ENCODE measurements around the gene TCP1.
"Not testable (repeated sequence)": the region's sequence is repeated elsewhere in the genome, so short reads cannot be mapped to it uniquely, and the experiment has no call there.

The TCP1 gene

GRCh38 chr6:159816775-159817174 lies 27.4 kb upstream of the TCP1 start:
- not testable (repeated sequence) for DNase-seq

- DNase-seq = no peak
Measured at GRCh38 chr6:159815410-159815809, 26.0 kb upstream of the TCP1 start.

- DNase-seq = no peak
Measured at GRCh38 chr6:159813781-159814180, 24.4 kb upstream of the TCP1 start.

GRCh38 chr6:159809149-159809548 lies 19.7 kb upstream of the TCP1 start:
- no peak for DNase-seq

GRCh38 chr6:159808647-159809046 lies 19.2 kb upstream of the TCP1 start:
- DNase-seq = no peak

- no peak for DNase-seq
Measured at GRCh38 chr6:159807150-159807858, 17.9 kb upstream of the TCP1 start.

GRCh38 chr6:159806021-159806458 lies 16.6 kb upstream of the TCP1 start:
- no peak for DNase-seq

- DNase-seq = no peak
Measured at GRCh38 chr6:159805440-159806020, 16.1 kb upstream of the TCP1 start.

- DNase-seq = no peak
Measured at GRCh38 chr6:159804504-159804903, 15.1 kb upstream of the TCP1 start.

GRCh38 chr6:159801935-159802334 lies 12.5 kb upstream of the TCP1 start:
- DNase-seq = no peak

- no peak for DNase-seq
Measured at GRCh38 chr6:159800141-159800865, 10.9 kb upstream of the TCP1 start, which contains the start of gene PNLDC1. Gene PNLDC1 (plus strand): TSS chr6:159800276. CDS start chr6:159800308, 32 bp downstream.

- DNase-seq = no peak
Measured at GRCh38 chr6:159797554-159797953, 8.2 kb upstream of the TCP1 start.

GRCh38 chr6:159794976-159795375 lies 5.6 kb upstream of the TCP1 start:
- not testable (repeated sequence) for DNase-seq

- DNase-seq = peak; percentile 6
Measured at GRCh38 chr6:159790956-159791598, 1.7 kb upstream of the TCP1 start.

GRCh38 chr6:159790149-159790955 lies 950 bp upstream of the TCP1 start, which contains the start of gene MRPL18:
Gene MRPL18 (plus strand): TSS chr6:159790467. CDS start chr6:159790588, 121 bp downstream.
- peak; percentile 91 for DNase-seq

GRCh38 chr6:159788753-159789376 lies 537 bp downstream of the TCP1 start:
- DNase-seq = peak; percentile 7

GRCh38 chr6:159788276-159788675 lies 1.1 kb downstream of the TCP1 start:
- DNase-seq = no peak

- no peak for DNase-seq
Measured at GRCh38 chr6:159778542-159779103, 10.8 kb downstream of the TCP1 start.

GRCh38 chr6:159778131-159778530 lies 11.3 kb downstream of the TCP1 start:
- no peak for DNase-seq

- DNase-seq = no peak
Measured at GRCh38 chr6:159777240-159777904, 12.0 kb downstream of the TCP1 start.

- no peak for DNase-seq
Measured at GRCh38 chr6:159772196-159772595, 17.2 kb downstream of the TCP1 start.
